Activated naive CD8-positive, alpha-beta T cell treated with anti-CD3 and anti-CD28 coated beads, Interleukin-2, amount 50 U/mL, for 24 hours (primary cell): ENCODE results near the gene HERC6.
"Not testable (repeated sequence)": the region's sequence is repeated elsewhere in the genome, so short reads cannot be mapped to it uniquely, and the experiment has no call there.

ENCODE experiments used
- ATAC-seq: fragments of 150-1000 bp; cut with Tn5 transposase; one replicate; pipeline ENCODE4 v1.10.0; 2021
- DNase-seq: peaks from one replicate; pipeline ENCODE4 v3.0.0; 2021
- H3K27ac Mint-ChIP-seq: one replicate; pipeline ENCODE4 v1.8.0; 2021; ENCODE audit warnings: mild to moderate bottlenecking, mixed read lengths
- H3K27me3 Mint-ChIP-seq: one replicate; pipeline ENCODE4 v1.8.0; 2021; ENCODE audit warnings: mixed read lengths
- H3K36me3 Mint-ChIP-seq: one replicate; pipeline ENCODE4 v1.8.0; 2021; ENCODE audit warnings: low read depth, mixed read lengths
- H3K4me1 Mint-ChIP-seq: one replicate; pipeline ENCODE4 v1.8.0; 2021; ENCODE audit warnings: mixed read lengths
- H3K4me3 Mint-ChIP-seq: one replicate; pipeline ENCODE4 v1.8.0; 2021; ENCODE audit warnings: mild to moderate bottlenecking, moderate library complexity, mixed read lengths
- H3K9me3 Mint-ChIP-seq: one replicate; pipeline ENCODE4 v1.8.0; 2021; ENCODE audit warnings: mixed read lengths

Gene HERC6

DNA sequence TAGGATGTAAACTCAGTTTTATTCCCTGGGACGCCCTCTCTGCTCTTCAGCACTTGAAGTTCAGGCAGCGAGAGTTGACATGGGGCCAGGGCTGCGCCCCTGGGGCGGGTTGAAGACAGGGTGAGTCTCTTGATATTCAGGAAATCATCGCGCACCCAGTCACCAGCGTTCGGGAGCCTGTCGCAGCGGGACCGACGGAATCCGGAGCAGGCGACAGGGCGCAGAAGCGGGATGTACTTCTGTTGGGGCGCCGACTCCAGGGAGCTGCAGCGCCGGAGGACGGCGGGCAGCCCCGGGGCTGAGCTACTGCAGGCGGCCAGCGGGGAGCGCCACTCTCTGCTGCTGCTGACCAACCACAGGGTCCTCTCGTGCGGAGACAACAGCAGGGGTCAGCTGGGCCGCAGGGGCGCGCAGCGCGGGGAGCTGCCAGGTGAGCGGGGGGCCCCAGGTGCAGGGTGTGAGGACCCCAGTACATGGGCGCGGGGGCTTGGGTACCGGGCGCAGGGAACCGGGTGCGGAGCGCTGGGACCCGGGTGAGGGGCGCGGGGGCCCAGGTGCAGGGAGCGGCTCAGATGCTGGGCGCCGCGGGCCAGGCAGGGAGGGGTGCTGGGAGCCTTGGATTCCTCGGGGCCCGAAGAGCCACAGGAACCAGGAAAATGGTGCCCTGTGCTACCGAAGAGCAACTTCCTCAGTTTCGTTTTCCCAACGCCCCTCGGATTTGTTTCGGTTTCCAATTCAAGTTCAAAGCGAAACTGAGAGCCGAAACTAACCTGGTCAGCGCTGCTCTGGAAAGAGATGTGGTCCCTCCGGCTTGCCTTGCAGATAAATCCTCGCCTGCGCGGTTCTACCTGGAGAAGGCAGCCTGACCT is at the start of gene HERC6:
Gene HERC6 (plus strand): TSS at position 162 of the 869 bp plus-strand sequence. CDS start 70 bp downstream, at position 232.
- Mint-ChIP-seq H3K27me3 (no peaks in the 10 kb centered on the region), H3K4me1 (peaks cover 43% of the 10 kb centered on the region), H3K9me3 (peaks cover 3% of the 10 kb centered on the region), H3K36me3 (peaks cover 10% of the 10 kb centered on the region), H3K27ac (peak within 1 kb of the TSS; percentile 74), H3K4me3 (peak within 1 kb of the TSS; percentile 83)
- ATAC-seq (peak; percentile 63), DNase-seq (peak; percentile 73)

DNA sequence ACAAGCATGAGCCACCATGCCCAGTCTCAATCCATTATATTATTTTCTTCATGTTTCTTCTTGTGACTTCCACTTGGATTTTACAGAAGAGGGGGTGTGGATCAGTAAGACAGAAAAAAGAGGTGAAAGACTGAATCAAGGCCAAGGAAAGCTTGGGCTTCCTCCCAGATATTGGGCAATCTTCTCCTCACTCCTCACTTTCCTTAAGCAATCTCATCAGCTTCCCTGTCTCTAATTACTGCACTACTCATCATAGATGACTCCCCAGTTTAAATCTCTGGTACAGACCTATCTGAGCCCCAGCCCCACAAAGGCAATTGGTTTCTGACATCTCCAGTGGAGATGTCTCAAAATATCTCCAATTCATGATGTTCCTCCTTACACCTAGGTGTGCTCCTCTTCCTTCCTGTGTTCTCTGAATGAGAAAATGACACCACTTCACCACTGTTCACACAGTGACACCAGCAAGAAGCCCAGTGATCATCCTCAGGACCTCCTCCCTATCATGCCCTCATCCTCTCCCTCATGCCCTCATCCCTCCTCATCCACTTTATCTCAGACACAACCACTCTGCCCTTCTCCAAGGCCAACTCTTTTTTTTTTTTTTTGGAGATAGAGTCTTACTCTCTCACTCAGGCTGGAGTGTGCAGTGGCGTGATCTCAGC is 44.8 kb upstream of the HERC6 start:
- Mint-ChIP-seq H3K4me3 (no peak overlapping the region), H3K4me1 (no peaks in the 10 kb centered on the region), H3K9me3 (no peaks in the 10 kb centered on the region), H3K36me3 (no peaks in the 10 kb centered on the region), H3K27ac (no peak overlapping the region), H3K27me3 (peaks cover 2% of the 10 kb centered on the region)
- no peak for ATAC-seq
- DNase-seq: no peak

DNA sequence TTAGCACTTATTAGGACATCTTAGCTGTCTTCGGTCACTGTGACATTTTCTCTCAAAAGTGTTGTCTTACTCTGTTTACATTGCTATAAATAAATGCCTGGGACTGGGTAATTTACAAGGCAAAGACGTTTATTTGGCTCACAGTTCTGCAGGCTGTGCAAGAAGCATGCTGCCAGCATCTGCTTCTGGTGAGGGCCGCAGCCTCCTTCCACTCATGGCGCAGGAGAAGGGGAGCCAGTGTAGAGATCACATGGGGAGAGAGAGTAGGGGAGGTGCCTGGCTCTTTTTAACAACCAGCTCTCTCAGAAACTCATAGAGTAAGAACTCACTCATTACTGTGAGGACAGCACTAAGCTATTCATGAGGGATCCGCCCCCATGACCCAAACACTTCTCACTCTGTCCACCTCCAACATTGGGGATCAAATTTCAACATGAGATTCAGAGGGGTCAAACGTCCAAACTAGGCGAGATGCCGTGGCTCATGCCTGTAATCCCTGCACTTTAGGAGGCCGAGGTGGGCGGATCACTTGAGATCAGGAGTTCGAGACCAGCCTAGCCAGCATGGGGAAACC is 43.5 kb upstream of the HERC6 start:
- H3K27ac Mint-ChIP-seq: no peak overlapping the region
- peaks cover 2% of the 10 kb centered on the region for H3K27me3 Mint-ChIP-seq
- H3K36me3 Mint-ChIP-seq: no peaks in the 10 kb centered on the region
- ATAC-seq: no peak
- no peaks in the 10 kb centered on the region for H3K4me1 Mint-ChIP-seq
- no peaks in the 10 kb centered on the region for H3K9me3 Mint-ChIP-seq
- DNase-seq: no peak
- no peak overlapping the region for H3K4me3 Mint-ChIP-seq

- Mint-ChIP-seq H3K4me3 (no peak overlapping the region), H3K36me3 (no peaks in the 10 kb centered on the region), H3K27me3 (no peaks in the 10 kb centered on the region), H3K9me3 (no peaks in the 10 kb centered on the region), H3K27ac (no peak overlapping the region), H3K4me1 (no peaks in the 10 kb centered on the region)
- DNase-seq: no peak
- ATAC-seq: no peak
Measured at GRCh38 chr4:88341227-88342192, 37.1 kb upstream of the HERC6 start.

DNA sequence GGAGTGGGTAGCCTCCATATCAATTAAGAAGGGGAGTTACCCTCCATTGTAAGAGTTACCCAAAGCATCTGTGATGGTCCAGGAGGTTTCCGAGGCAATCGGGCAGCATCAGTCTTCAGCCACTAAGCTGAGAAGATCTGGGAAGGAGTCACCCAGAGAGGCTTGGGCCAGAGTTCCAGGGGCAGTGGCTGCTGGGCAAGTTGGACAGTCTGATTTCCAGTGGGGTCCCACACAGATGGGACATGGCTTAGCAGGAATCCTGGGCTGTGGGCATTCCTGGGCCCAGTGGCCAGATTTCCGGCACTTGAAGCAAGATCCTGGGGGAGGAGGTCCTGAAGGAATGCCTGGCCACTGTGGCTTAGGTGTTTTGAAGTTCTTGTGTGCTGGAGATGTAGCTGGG is 31.8 kb upstream of the HERC6 start:
- H3K4me3 Mint-ChIP-seq, DNase-seq, H3K9me3 Mint-ChIP-seq, ATAC-seq, H3K36me3 Mint-ChIP-seq, H3K27me3 Mint-ChIP-seq, H3K27ac Mint-ChIP-seq, H3K4me1 Mint-ChIP-seq: not testable (repeated sequence)

DNA sequence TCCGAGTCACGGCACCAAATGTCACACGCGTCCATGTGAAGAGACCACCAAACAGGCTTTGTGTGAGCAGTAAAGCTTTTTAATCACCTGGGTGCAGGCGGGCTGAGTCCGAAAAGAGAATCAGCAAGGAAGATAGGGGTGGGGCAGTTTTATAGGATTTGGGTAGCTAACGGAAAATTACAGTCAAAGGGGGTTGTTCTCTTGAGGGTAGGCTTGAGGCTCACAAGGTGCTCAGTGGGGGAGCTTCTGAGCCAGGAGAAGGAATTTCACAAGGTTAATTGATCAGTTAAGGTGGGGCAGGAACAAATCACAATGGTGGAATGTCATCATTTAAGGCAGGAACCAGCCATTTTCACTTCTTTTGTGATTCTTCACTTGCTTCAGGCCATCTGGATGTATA is 29.9 kb upstream of the HERC6 start:
- not testable (repeated sequence) for H3K9me3 Mint-ChIP-seq, H3K27ac Mint-ChIP-seq, H3K4me3 Mint-ChIP-seq, H3K27me3 Mint-ChIP-seq, DNase-seq, H3K4me1 Mint-ChIP-seq, ATAC-seq, H3K36me3 Mint-ChIP-seq

- peaks cover 9% of the 10 kb centered on the region for H3K9me3 Mint-ChIP-seq
- no peak for DNase-seq
- no peaks in the 10 kb centered on the region for H3K4me1 Mint-ChIP-seq
- H3K4me3 Mint-ChIP-seq: no peak overlapping the region
- H3K36me3 Mint-ChIP-seq: no peaks in the 10 kb centered on the region
- H3K27me3 Mint-ChIP-seq: no peaks in the 10 kb centered on the region
- no peak overlapping the region for H3K27ac Mint-ChIP-seq
- no peak for ATAC-seq
Measured at GRCh38 chr4:88350786-88351185, 27.9 kb upstream of the HERC6 start.

- DNase-seq (no peak), ATAC-seq (no peak)
- no peak overlapping the region for H3K27ac Mint-ChIP-seq
- no peak overlapping the region for H3K4me3 Mint-ChIP-seq
- no peaks in the 10 kb centered on the region for H3K4me1 Mint-ChIP-seq
- peaks cover 9% of the 10 kb centered on the region for H3K9me3 Mint-ChIP-seq
- H3K27me3 Mint-ChIP-seq: no peaks in the 10 kb centered on the region
- no peaks in the 10 kb centered on the region for H3K36me3 Mint-ChIP-seq
Measured at GRCh38 chr4:88352062-88352740, 26.5 kb upstream of the HERC6 start.

DNA sequence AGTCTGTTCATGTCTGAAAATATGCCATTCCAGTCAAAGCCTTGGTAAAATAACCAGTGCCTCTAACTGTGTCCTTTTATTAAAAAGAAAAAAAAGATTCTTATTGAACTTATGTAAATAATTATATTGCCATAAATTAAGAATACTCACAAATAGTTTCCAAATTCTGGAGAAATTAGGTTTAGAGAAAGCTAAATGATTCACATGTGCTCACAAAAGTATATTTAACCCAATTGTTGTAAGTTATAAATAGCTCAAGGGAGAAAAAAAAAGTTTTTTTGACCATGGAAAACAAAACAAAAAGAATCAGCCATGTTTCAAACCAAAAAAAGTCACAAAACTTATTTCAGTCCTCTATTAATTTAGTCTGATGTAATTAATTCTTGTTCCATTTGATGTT is 25.3 kb upstream of the HERC6 start:
- Mint-ChIP-seq H3K27ac (no peak overlapping the region), H3K9me3 (peaks cover 9% of the 10 kb centered on the region), H3K27me3 (no peaks in the 10 kb centered on the region), H3K4me1 (no peaks in the 10 kb centered on the region), H3K4me3 (no peak overlapping the region), H3K36me3 (no peaks in the 10 kb centered on the region)
- DNase-seq: no peak
- no peak for ATAC-seq

DNA sequence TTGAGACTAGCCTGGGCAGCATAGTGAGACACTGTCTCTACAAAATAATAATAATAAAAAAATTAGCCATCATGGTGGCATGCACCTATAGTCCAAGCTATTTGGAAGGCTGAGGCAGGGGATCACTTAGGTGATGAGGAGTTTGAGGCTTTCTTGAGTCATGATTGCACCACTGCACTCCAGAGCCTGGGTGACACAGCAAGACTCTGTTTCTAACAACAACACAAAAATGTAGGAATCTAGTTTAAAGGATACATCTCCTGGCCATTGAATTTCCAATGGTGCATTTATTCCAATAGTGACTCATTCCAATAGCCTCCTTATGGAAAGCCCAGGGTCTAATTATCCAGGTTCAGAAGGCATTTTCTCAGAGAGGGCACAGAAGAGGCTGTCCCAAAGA is 21.9 kb upstream of the HERC6 start:
- H3K27me3 Mint-ChIP-seq: no peaks in the 10 kb centered on the region
- DNase-seq: no peak
- H3K9me3 Mint-ChIP-seq: peaks cover 9% of the 10 kb centered on the region
- H3K27ac Mint-ChIP-seq: no peak overlapping the region
- H3K36me3 Mint-ChIP-seq: no peaks in the 10 kb centered on the region
- H3K4me3 Mint-ChIP-seq: no peak overlapping the region
- ATAC-seq: no peak
- no peaks in the 10 kb centered on the region for H3K4me1 Mint-ChIP-seq

- no peaks in the 10 kb centered on the region for H3K27me3 Mint-ChIP-seq
- ATAC-seq: no peak
- peaks cover 9% of the 10 kb centered on the region for H3K9me3 Mint-ChIP-seq
- no peaks in the 10 kb centered on the region for H3K36me3 Mint-ChIP-seq
- DNase-seq: no peak
- no peaks in the 10 kb centered on the region for H3K4me1 Mint-ChIP-seq
- H3K4me3 Mint-ChIP-seq: no peak overlapping the region
- no peak overlapping the region for H3K27ac Mint-ChIP-seq
Measured at GRCh38 chr4:88357262-88357661, 21.4 kb upstream of the HERC6 start.

- Mint-ChIP-seq H3K27ac (no peak overlapping the region), H3K36me3 (no peaks in the 10 kb centered on the region), H3K4me1 (no peaks in the 10 kb centered on the region), H3K9me3 (peaks cover 11% of the 10 kb centered on the region), H3K27me3 (no peaks in the 10 kb centered on the region), H3K4me3 (no peak overlapping the region)
- DNase-seq (no peak), ATAC-seq (no peak)
Measured at GRCh38 chr4:88359558-88359957, 19.1 kb upstream of the HERC6 start.

DNA sequence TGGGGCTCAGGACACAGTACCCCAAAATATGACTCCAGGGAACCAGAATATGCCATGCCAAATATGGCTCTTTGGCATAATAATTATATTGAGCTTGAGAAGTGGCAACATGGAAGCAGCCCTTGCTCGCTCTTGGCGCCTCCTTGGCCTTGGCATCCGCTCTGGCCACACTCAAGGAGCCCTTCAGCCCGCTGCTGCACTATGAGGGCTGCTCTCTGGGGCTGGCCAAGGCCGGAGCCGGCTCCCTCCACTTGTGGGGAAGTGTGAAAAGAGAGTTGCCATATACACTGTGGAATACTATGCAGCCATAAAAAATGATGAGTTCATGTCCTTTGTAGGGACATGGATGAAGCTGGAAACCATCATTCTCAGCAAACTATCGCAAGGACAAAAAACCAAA is 18.4 kb upstream of the HERC6 start:
- DNase-seq (no peak), ATAC-seq (no peak)
- H3K27ac Mint-ChIP-seq: no peak overlapping the region
- no peaks in the 10 kb centered on the region for H3K36me3 Mint-ChIP-seq
- H3K4me1 Mint-ChIP-seq: no peaks in the 10 kb centered on the region
- no peak overlapping the region for H3K4me3 Mint-ChIP-seq
- peaks cover 13% of the 10 kb centered on the region for H3K9me3 Mint-ChIP-seq
- no peaks in the 10 kb centered on the region for H3K27me3 Mint-ChIP-seq

GRCh38 chr4:88360791-88361190 is 17.9 kb upstream of the HERC6 start:
- DNase-seq (no peak), ATAC-seq (no peak)
- Mint-ChIP-seq H3K4me1 (no peaks in the 10 kb centered on the region), H3K9me3 (peaks cover 13% of the 10 kb centered on the region), H3K4me3 (no peak overlapping the region), H3K36me3 (no peaks in the 10 kb centered on the region), H3K27me3 (no peaks in the 10 kb centered on the region), H3K27ac (no peak overlapping the region)
